Measurements from ENCODE around the gene PLIN5.

PLIN5 gene

GRCh38 chr19:4521170-4521887 lies 13.7 kb downstream of the PLIN5 start:
- no peak for DNase-seq

GRCh38 chr19:4519521-4520277 lies 15.3 kb downstream of the PLIN5 start:
- no peak for DNase-seq

GRCh38 chr19:4519172-4519496 lies 15.9 kb downstream of the PLIN5 start:
- no peak for DNase-seq

- no peak for DNase-seq
Observed at GRCh38 chr19:4518345-4519171, 16.5 kb downstream of the PLIN5 start, which contains the start of gene PLIN4. TSS of gene PLIN4 (minus strand) at chr19:4518486. CDS start at chr19:4518272, 214 bp downstream.

GRCh38 chr19:4517451-4518057 lies 17.5 kb downstream of the PLIN5 start:
- DNase-seq, result no peak

GRCh38 chr19:4516939-4517300 lies 18.1 kb downstream of the PLIN5 start:
- no peak for DNase-seq

- no peak for DNase-seq
Observed at GRCh38 chr19:4516199-4516938, 18.7 kb downstream of the PLIN5 start.

- DNase-seq, result no peak
Observed at GRCh38 chr19:4515732-4516131, 19.3 kb downstream of the PLIN5 start.

- DNase-seq, result no peak
Observed at GRCh38 chr19:4513248-4513647, 21.8 kb downstream of the PLIN5 start.

GRCh38 chr19:4512070-4512469 lies 23.0 kb downstream of the PLIN5 start:
- DNase-seq, result no peak

- DNase-seq, result no peak
Observed at GRCh38 chr19:4511300-4512054, 23.5 kb downstream of the PLIN5 start.

GRCh38 chr19:4510435-4511255 lies 24.4 kb downstream of the PLIN5 start:
- DNase-seq, result no peak

- no peak for DNase-seq
Observed at GRCh38 chr19:4508698-4509097, 26.3 kb downstream of the PLIN5 start.

- no peak for DNase-seq
Observed at GRCh38 chr19:4507804-4508203, 27.2 kb downstream of the PLIN5 start.

GRCh38 chr19:4507150-4507452 lies 27.9 kb downstream of the PLIN5 start:
- no peak for DNase-seq

GRCh38 chr19:4506449-4507149 lies 28.4 kb downstream of the PLIN5 start:
- DNase-seq, result no peak

GRCh38 chr19:4505570-4506448 lies 29.2 kb downstream of the PLIN5 start:
- DNase-seq, result no peak

GRCh38 chr19:4504891-4505569 lies 30.0 kb downstream of the PLIN5 start:
- DNase-seq, result no peak

GRCh38 chr19:4504297-4504701 lies 30.7 kb downstream of the PLIN5 start:
- no peak for DNase-seq

Data from T-helper 9 cell (primary cell).